ENCODE measurements around the gene MTA1.

Gene MTA1

DNA sequence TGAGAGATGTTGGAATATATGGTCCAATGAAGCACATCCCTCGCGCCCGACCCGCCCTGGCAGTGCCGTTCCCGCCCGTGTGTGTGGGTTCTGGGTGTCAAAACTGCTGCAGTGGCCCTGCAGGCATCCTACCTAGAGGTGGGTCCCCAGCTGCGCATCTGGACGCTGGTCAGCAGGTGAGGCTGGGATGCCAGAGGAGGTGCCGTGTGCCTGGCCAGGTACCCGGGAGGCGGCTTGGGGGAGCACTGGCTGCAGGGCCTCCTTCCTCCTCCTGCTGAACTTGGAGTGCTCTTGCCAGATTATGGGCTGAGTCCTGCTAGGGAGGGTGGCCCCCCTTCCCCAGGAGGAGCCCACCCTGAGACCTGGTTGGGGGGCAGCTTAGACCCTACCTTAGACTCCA, 5.2 kb downstream of the MTA1 start:
- ChIA-PET POLR2A (no interaction called here), CTCF (interaction anchor here (1.0 to 1.8 kb wide), 2 partner anchors 10 to 56 kb away, joined by 4 read pairs; no protein-coding TSS in a partner anchor)
- TF ChIP-seq, protein P1, sequence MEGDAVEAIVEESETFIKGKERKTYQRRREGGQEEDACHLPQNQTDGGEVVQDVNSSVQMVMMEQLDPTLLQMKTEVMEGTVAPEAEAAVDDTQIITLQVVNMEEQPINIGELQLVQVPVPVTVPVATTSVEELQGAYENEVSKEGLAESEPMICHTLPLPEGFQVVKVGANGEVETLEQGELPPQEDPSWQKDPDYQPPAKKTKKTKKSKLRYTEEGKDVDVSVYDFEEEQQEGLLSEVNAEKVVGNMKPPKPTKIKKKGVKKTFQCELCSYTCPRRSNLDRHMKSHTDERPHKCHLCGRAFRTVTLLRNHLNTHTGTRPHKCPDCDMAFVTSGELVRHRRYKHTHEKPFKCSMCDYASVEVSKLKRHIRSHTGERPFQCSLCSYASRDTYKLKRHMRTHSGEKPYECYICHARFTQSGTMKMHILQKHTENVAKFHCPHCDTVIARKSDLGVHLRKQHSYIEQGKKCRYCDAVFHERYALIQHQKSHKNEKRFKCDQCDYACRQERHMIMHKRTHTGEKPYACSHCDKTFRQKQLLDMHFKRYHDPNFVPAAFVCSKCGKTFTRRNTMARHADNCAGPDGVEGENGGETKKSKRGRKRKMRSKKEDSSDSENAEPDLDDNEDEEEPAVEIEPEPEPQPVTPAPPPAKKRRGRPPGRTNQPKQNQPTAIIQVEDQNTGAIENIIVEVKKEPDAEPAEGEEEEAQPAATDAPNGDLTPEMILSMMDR (IDR thresholded peaks at IDR 0.05; ENCODE audit: insufficient read depth, low read length, missing control alignments) = no peak
- H3K4me3 ChIP-seq (ENCODE audit: low read depth, low read length) = no peak overlapping the region
- no peak for DNase-seq (ENCODE audit: low read depth, low spot score)

GRCh38 chr14:105425823-105426247, 6.2 kb downstream of the MTA1 start:
- no peak for DNase-seq (ENCODE audit: low read depth, low spot score)
- H3K4me3 ChIP-seq (ENCODE audit: low read depth, low read length) = no peak overlapping the region
- TF ChIP-seq, protein P1 (IDR thresholded peaks at IDR 0.05; ENCODE audit: insufficient read depth, low read length, missing control alignments) = no peak
- ChIA-PET POLR2A (no interaction called here), CTCF (no interaction called here)

GRCh38 chr14:105426416-105427130, 6.9 kb downstream of the MTA1 start:
- CTCF ChIA-PET = no interaction called here

GRCh38 chr14:105427412-105427811, 7.8 kb downstream of the MTA1 start:
- DNase-seq (ENCODE audit: low read depth, low spot score) = no peak
- ChIA-PET CTCF (interaction anchor here (0.7 to 0.8 kb wide), 2 partner anchors 54 to 63 kb away, joined by 4 to 5 read pairs; no protein-coding TSS in a partner anchor), POLR2A (no interaction called here)
- TF ChIP-seq, protein P1 (IDR thresholded peaks at IDR 0.05; ENCODE audit: insufficient read depth, low read length, missing control alignments) = no peak
- H3K4me3 ChIP-seq (ENCODE audit: low read depth, low read length) = no peak overlapping the region

More at GRCh38 chr14:105426416-105427130, 6.9 kb downstream of the MTA1 start:
- POLR2A ChIA-PET = no interaction called here
- no peak for DNase-seq (ENCODE audit: low read depth, low spot score)
- H3K4me3 ChIP-seq (ENCODE audit: low read depth, low read length) = no peak overlapping the region
- TF ChIP-seq, protein P1 (IDR thresholded peaks at IDR 0.05; ENCODE audit: insufficient read depth, low read length, missing control alignments) = no peak

DNA sequence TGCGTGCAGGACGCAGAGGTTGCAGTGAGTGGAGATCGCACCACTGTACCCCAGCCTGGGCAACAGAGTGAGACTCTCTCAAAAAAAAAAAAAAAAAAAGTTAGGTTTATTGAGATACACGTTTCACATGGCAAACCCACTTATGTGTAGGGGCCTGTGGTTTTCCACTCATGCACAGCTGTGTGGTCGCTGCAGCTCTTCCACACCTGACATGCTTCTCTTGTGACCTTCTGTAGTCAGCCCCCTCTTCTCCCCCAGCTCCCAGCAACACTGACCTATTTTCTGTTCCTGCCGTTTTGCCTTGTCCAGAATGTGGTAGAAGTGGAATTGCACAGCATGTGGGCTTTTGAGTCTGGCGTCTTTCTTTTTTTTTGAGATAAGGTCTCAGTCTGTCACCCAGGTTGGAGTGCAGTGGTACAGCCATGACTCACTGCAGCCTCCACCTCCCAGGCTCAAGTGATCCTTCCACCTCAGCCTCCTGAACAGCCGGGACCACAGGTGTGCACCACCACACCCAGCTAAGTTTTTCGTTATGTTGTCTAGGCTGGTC, 8.4 kb downstream of the MTA1 start:
- ChIA-PET CTCF (interaction anchor here (0.7 to 0.8 kb wide), 2 partner anchors 53 to 62 kb away, joined by 4 to 5 read pairs; no protein-coding TSS in a partner anchor), POLR2A (no interaction called here)
- no peak overlapping the region for H3K4me3 ChIP-seq (ENCODE audit: low read depth, low read length)
- TF ChIP-seq, protein P1 (IDR thresholded peaks at IDR 0.05; ENCODE audit: insufficient read depth, low read length, missing control alignments) = no peak
- no peak for DNase-seq (ENCODE audit: low read depth, low spot score)

DNA sequence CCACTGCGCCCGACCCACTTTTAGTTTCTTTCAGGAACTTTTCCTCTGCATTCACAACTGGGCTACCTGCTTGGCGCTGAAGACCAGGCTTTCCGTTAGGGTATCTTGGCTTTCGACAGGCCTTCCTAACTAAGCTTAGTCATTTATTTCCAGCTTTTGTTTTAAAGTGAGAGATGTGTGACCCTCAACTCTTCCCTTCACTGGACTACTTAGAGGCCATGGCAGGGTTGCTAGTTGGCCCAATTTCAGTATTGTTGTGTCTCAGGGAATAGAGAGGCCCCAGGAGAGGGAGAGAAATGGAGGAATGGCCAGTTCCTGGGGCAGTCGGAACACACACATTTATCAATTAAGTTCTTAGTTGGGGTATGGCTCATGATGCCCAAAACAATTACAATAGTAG, 10.4 kb downstream of the MTA1 start:
- TF ChIP-seq, protein P1 (IDR thresholded peaks at IDR 0.05; ENCODE audit: insufficient read depth, low read length, missing control alignments) = no peak
- no peak overlapping the region for H3K4me3 ChIP-seq (ENCODE audit: low read depth, low read length)
- no peak for DNase-seq (ENCODE audit: low read depth, low spot score)
- ChIA-PET POLR2A (no interaction called here), CTCF (interaction anchor here (0.9 to 1.5 kb wide), 4 partner anchors 50 to 103 kb away, joined by 3 to 4 read pairs (median 3); no protein-coding TSS in a partner anchor)
